ENCODE results near the gene KHK. TPM values are rescaled to one million over a fixed set of nuclear protein-coding genes. Genes with fewer than 3 reads are reported as not detected.
"Not testable (repeated sequence)": the region's sequence is repeated elsewhere in the genome, so short reads cannot be mapped to it uniquely, and the experiment has no call there.

KHK gene
- total RNA-seq, 4 donors from 2014 or later, result 2.8 to 6.3 (median 3.8) TPM

- Histone ChIP-seq H3K4me3 (no peak overlapping the region), H3K36me3 (no peaks in the 10 kb centered on the region), H3K27me3 (no peaks in the 10 kb centered on the region), H3K4me1 (peaks cover 42% of the 10 kb centered on the region), H3K27ac (no peak overlapping the region), H3K9me3 (no peaks in the 10 kb centered on the region)
- no peak for TF ChIP-seq CTCF (IDR thresholded peaks at IDR 0.05)
- TF ChIP-seq POLR2AphosphoS5 (IDR thresholded peaks at IDR 0.05), result no peak
- no peak for TF ChIP-seq POLR2A (IDR thresholded peaks at IDR 0.05)
- no peak for TF ChIP-seq EP300 (IDR thresholded peaks at IDR 0.05)
- DNase-seq (ENCODE audit: low spot score in 2 of 2), result no peak
- WGBS, result 71% methylated on average over 3 of the region's 4 CpGs
Measured at GRCh38 chr2:27074738-27075565, 11.6 kb upstream of the KHK start.

- not testable (repeated sequence) for DNase-seq (ENCODE audit: low spot score in 2 of 2); H3K36me3 ChIP-seq; H3K27ac ChIP-seq; H3K9me3 ChIP-seq; H3K4me3 ChIP-seq; H3K27me3 ChIP-seq
- WGBS, result 80% methylated on average over 6 of the region's 6 CpGs
- peaks cover 42% of the 10 kb centered on the region for H3K4me1 ChIP-seq
Measured at GRCh38 chr2:27075566-27075871, 11.1 kb upstream of the KHK start.

GRCh38 chr2:27076323-27076722 is 10.2 kb upstream of the KHK start:
- Histone ChIP-seq H3K36me3 (no peaks in the 10 kb centered on the region), H3K4me3 (no peak overlapping the region), H3K27ac (no peak overlapping the region), H3K9me3 (no peaks in the 10 kb centered on the region), H3K4me1 (peaks cover 45% of the 10 kb centered on the region), H3K27me3 (no peaks in the 10 kb centered on the region)
- no peak for DNase-seq (ENCODE audit: low spot score in 2 of 2)
- TF ChIP-seq POLR2A (IDR thresholded peaks at IDR 0.05) (no peak), POLR2AphosphoS5 (IDR thresholded peaks at IDR 0.05) (no peak), CTCF (IDR thresholded peaks at IDR 0.05) (no peak), EP300 (IDR thresholded peaks at IDR 0.05) (no peak)
- WGBS, result 77% methylated on average over 4 of the region's 4 CpGs

GRCh38 chr2:27077231-27077630 is 9.3 kb upstream of the KHK start:
- Histone ChIP-seq H3K27me3 (no peaks in the 10 kb centered on the region), H3K27ac (no peak overlapping the region), H3K9me3 (no peaks in the 10 kb centered on the region), H3K4me1 (peaks cover 49% of the 10 kb centered on the region), H3K36me3 (no peaks in the 10 kb centered on the region), H3K4me3 (no peak overlapping the region)
- TF ChIP-seq POLR2AphosphoS5 (IDR thresholded peaks at IDR 0.05) (no peak), CTCF (IDR thresholded peaks at IDR 0.05) (no peak), POLR2A (IDR thresholded peaks at IDR 0.05) (no peak), EP300 (IDR thresholded peaks at IDR 0.05) (no peak)
- no peak for DNase-seq (ENCODE audit: low spot score in 2 of 2)
- WGBS, result 73% methylated on average over 7 of the region's 7 CpGs

- TF ChIP-seq EP300 (IDR thresholded peaks at IDR 0.05), result no peak
- no peak for TF ChIP-seq POLR2A (IDR thresholded peaks at IDR 0.05)
- no peak for TF ChIP-seq POLR2AphosphoS5 (IDR thresholded peaks at IDR 0.05)
- no peak for TF ChIP-seq CTCF (IDR thresholded peaks at IDR 0.05)
- no peaks in the 10 kb centered on the region for H3K36me3 ChIP-seq
- peak within 1 kb of the TSS; percentile 49 for H3K4me3 ChIP-seq
- H3K4me1 ChIP-seq, result peaks cover 47% of the 10 kb centered on the region
- peak; percentile 92 to 93 for DNase-seq (ENCODE audit: low spot score in 2 of 2)
- WGBS, result 45% methylated on average over 30 of the region's 41 CpGs
- no peaks in the 10 kb centered on the region for H3K27me3 ChIP-seq
- no peaks in the 10 kb centered on the region for H3K9me3 ChIP-seq
- peak within 1 kb of the TSS; percentile 61 for H3K27ac ChIP-seq
Measured at GRCh38 chr2:27078267-27079194, 8.0 kb upstream of the KHK start, which contains the start of gene EMILIN1. Gene EMILIN1, plus strand, starts transcription at chr2:27078615. Its CDS starts 451 bp downstream, at chr2:27079066.

Data from suprapubic skin (tissue), 4 donors.